WERI-Rb-1 (cell line): ENCODE results near the gene ANAPC5.

Experiments
- DNase-seq: peaks from one replicate; pipeline ENCODE4 v3.0.0-alpha.2; 2020
- H3K27ac ChIP-seq: fragments of 250-450 bp; sonication (Bioruptor Pico); 2 replicates; pipeline ENCODE4 v1.5.1; 2020; ENCODE audit warnings: mild to moderate bottlenecking, moderate library complexity
- H3K27me3 ChIP-seq: fragments of 250-450 bp; sonication (Bioruptor Pico); 2 replicates; pipeline ENCODE4 v1.5.1; 2021; ENCODE audit warnings: mild to moderate bottlenecking, low read depth, moderate library complexity; ENCODE audit not compliant: insufficient read depth, severe bottlenecking
- H3K36me3 ChIP-seq: fragments of 250-450 bp; sonication (Bioruptor Pico); 2 replicates; pipeline ENCODE4 v1.5.1; 2020; ENCODE audit warnings: mild to moderate bottlenecking, moderate library complexity
- H3K4me3 ChIP-seq: 2 replicates; pipeline ENCODE4 v1.5.1; 2011; ENCODE audit warnings: low read depth, mild to moderate bottlenecking, control low read depth, low read length
- H3K9me3 ChIP-seq: fragments of 250-450 bp; sonication (Bioruptor Pico); 2 replicates; pipeline ENCODE4 v1.5.1; 2021; ENCODE audit warnings: mild to moderate bottlenecking, moderate library complexity; ENCODE audit not compliant: severe bottlenecking
- TF ChIP-seq, protein P1 (sequence below): IDR thresholded peaks from 2 replicates; pipeline ENCODE4 v1.5.1; 2011; ENCODE audit warnings: low read depth, mild to moderate bottlenecking, control low read depth, inconsistent platforms, low read length

Gene ANAPC5

DNA sequence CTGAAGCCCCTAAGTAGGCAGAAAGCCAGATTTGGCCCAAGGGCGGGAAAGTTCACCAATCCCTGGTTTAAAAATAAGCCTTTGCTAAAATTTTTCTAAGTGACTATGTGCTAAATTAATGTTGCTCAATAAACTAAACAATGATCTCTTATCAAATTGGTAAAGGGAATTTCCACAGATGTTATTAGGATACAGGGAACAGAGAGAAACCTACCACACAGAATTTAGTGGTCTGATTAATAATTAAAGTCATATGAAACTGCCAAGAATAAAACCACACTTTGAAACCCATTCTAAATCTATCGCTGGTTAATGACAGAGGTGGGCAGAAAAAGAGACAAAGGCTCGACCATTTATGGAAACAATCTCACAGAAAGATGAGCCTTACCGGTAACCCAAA is 22.0 kb downstream of the ANAPC5 start:
- TF ChIP-seq, protein P1, sequence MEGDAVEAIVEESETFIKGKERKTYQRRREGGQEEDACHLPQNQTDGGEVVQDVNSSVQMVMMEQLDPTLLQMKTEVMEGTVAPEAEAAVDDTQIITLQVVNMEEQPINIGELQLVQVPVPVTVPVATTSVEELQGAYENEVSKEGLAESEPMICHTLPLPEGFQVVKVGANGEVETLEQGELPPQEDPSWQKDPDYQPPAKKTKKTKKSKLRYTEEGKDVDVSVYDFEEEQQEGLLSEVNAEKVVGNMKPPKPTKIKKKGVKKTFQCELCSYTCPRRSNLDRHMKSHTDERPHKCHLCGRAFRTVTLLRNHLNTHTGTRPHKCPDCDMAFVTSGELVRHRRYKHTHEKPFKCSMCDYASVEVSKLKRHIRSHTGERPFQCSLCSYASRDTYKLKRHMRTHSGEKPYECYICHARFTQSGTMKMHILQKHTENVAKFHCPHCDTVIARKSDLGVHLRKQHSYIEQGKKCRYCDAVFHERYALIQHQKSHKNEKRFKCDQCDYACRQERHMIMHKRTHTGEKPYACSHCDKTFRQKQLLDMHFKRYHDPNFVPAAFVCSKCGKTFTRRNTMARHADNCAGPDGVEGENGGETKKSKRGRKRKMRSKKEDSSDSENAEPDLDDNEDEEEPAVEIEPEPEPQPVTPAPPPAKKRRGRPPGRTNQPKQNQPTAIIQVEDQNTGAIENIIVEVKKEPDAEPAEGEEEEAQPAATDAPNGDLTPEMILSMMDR: no peak
- Histone ChIP-seq H3K9me3 (no peaks in the 10 kb centered on the region), H3K27ac (no peak overlapping the region), H3K36me3 (peaks cover 89% of the 10 kb centered on the region), H3K27me3 (no peaks in the 10 kb centered on the region), H3K4me3 (no peak overlapping the region)
- DNase-seq: no peak

DNA sequence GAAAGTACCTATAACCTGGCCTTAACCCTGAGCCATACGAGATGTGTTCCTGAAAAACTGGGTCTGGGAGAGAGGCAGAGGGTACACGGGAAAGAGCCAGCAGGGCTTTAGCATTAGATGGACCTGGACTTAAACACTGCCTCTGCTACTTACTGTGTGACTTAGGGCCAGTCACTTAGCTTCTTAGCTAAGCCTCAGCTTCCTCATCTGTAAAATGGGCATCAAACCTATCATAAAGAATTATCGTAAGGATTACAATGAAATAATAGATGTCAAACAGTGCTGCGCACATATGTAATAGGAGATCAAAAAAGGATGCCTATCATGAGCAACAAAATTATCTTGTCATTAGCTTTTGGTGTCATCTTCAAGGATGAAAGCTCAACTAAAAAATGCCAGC is 23.6 kb downstream of the ANAPC5 start:
- Histone ChIP-seq H3K36me3 (peaks cover 89% of the 10 kb centered on the region), H3K4me3 (no peak overlapping the region), H3K27me3 (no peaks in the 10 kb centered on the region), H3K27ac (no peak overlapping the region), H3K9me3 (no peaks in the 10 kb centered on the region)
- DNase-seq: no peak
- TF ChIP-seq, protein P1: no peak

DNA sequence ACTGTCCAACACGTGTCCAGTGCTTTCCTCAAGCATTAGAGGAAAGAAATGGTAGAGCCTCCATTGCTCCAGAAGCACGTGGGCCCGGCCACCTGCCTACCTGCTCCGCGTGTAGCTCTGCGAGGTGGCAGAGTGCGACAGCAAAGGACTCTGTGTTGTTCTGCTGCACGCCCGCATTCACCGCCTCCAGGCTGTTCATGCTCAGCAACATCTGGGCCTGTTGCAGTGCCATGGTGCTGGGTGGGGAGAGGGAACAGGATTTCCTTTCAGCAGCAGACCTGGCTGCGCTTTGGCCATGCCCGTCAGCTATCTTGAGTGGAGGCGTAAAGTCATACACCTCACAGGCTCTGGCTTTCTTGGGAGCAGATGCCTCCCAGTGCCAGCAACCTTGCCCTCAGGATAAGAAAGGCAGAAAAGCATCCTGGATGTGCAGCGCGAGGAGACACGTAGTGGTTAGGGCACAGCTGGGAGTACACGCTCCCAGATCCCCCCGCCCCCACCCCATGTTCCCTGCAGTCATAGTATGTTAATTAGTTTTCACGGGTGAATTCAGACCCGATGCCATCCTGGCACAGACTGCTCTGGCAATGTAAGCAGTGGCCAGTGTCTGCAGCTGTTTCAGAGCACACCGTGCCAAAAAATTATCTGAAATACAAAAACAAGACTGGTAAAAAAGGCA is 25.1 kb downstream of the ANAPC5 start:
- H3K9me3 ChIP-seq: no peaks in the 10 kb centered on the region
- H3K27ac ChIP-seq: no peak overlapping the region
- peaks cover 81% of the 10 kb centered on the region for H3K36me3 ChIP-seq
- TF ChIP-seq, protein P1: no peak
- H3K4me3 ChIP-seq: no peak overlapping the region
- no peak for DNase-seq
- no peaks in the 10 kb centered on the region for H3K27me3 ChIP-seq

DNA sequence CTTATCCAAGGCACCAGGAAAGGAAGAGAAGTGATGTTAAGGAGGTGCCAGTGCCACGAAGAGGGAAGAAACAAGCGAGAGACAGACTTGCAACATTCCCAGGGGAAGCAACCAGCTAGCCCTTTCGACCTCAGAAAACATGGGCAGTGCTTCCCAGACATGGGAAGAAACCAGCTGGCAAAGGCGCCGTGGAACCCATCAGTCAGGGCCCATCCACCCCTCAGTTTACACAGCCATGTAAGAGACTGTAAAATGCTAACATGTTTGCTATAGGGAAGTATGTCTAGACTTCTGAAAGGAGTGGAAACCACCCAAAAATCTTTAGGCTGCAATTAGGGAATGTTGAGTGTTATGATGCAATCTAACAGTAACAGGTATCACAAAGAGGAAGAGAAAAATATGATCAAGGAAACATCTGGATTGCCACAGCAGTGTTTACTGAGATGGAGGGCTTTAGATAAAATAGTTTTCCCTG is 26.3 kb downstream of the ANAPC5 start:
- no peak for DNase-seq
- Histone ChIP-seq H3K27ac (no peak overlapping the region), H3K36me3 (peaks cover 70% of the 10 kb centered on the region)

DNA sequence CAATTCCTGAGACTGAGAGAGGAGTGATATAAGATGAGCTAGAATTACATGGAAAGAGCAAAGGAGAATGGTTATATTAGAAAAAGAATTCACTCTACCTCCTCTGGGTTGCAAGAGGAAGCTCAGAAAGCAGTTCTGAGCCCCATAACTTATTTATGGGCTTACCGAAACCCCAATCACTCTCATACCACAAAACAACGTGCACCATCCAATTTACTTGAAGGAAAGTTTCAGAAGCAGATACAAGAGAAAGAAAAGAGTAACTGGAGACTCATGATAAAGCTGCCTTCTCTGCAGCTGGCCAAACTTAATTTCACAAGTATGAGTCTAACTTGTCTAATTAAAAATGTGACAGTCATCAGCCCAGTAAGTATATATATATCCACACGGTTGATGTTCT is 28.3 kb downstream of the ANAPC5 start:
- DNase-seq: no peak
- H3K9me3 ChIP-seq: no peaks in the 10 kb centered on the region
- H3K4me3 ChIP-seq: no peak overlapping the region
- TF ChIP-seq, protein P1: no peak
- H3K36me3 ChIP-seq: peaks cover 53% of the 10 kb centered on the region
- H3K27ac ChIP-seq: no peak overlapping the region
- no peaks in the 10 kb centered on the region for H3K27me3 ChIP-seq

More for the DNA sequence above, 26.3 kb downstream of the ANAPC5 start:
- H3K9me3 ChIP-seq: no peaks in the 10 kb centered on the region
- TF ChIP-seq, protein P1: no peak
- H3K4me3 ChIP-seq: no peak overlapping the region
- H3K27me3 ChIP-seq: no peaks in the 10 kb centered on the region

DNA sequence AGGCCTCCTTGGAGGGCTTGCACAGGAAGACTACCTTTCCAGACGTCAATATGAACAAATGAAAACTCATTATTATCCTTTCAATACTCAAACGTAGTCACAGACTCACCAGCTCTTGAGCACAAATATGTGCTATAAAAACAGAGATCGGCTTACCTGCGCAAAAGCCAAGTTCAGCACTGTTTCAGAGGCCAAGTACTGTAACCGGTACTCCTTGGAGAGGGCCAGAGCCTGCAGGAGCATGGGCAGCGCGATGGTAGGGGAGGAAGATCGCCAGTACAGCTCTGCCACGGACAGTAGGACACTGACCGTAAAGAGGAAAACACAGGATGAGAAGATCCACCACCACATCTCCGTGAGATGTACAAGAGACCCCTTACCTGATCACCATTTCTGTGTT is 34.1 kb downstream of the ANAPC5 start:
- Histone ChIP-seq H3K9me3 (no peaks in the 10 kb centered on the region), H3K36me3 (peaks cover 29% of the 10 kb centered on the region)

More for the DNA sequence above, 34.1 kb downstream of the ANAPC5 start:
- DNase-seq: no peak
- TF ChIP-seq, protein P1: no peak
- Histone ChIP-seq H3K27ac (no peak overlapping the region), H3K27me3 (no peaks in the 10 kb centered on the region), H3K4me3 (no peak overlapping the region)
